HepG2 (cell line): Measurements from ENCODE around the gene R3HDM4. TPM values are rescaled to one million over a fixed set of nuclear protein-coding genes. Genes with fewer than 3 reads are reported as not detected.
A peak's percentile ranks its signal among the peaks of the same experiment; 100 is the strongest.

ENCODE experiments used
- ATF7-NPFF ChIP-seq: sonication (generic); formaldehyde crosslinking; IDR thresholded peaks from 2 replicates; pipeline ENCODE4 v1.8.1; 2023; ENCODE audit warnings: mild to moderate bottlenecking, low read depth, missing genetic modification reagents, moderate library complexity
- CHCHD3 ChIP-seq: sonication (generic); formaldehyde crosslinking; IDR thresholded peaks from 2 replicates; pipeline ENCODE4 v1.8.0; 2022; ENCODE audit warnings: mild to moderate bottlenecking, missing genetic modification reagents, moderate library complexity
- CREB1 ChIP-seq, 2 experiments: fragments of 450-650 bp in 1 of 2; IDR thresholded peaks; 2 replicates each; pipeline ENCODE4 v1.6.1; 2016 to 2017; ENCODE audit warnings: control low read depth in 1 of 2, mild to moderate bottlenecking in 1 of 2, missing compliant biosample characterization in 1 of 2, missing genetic modification characterization in 1 of 2
- DMAP1 ChIP-seq: IDR thresholded peaks from 2 replicates; pipeline ENCODE4 v1.6.1; 2016
- DPF2 ChIP-seq: sonication (generic); formaldehyde crosslinking; IDR thresholded peaks from 2 replicates; pipeline ENCODE4 v1.4.0; 2020; ENCODE audit warnings: mild to moderate bottlenecking, low read depth, missing genetic modification reagents, borderline replicate concordance
- NCOA2 ChIP-seq: sonication (generic); formaldehyde crosslinking; IDR thresholded peaks from 2 replicates; pipeline ENCODE4 v1.8.0; 2022; ENCODE audit warnings: inconsistent platforms
- NFE2L1 ChIP-seq: sonication (generic); formaldehyde crosslinking; IDR thresholded peaks from 2 replicates; pipeline ENCODE4 v1.4.0; 2020; ENCODE audit warnings: missing genetic modification reagents, mild to moderate bottlenecking, borderline replicate concordance
- SKI ChIP-seq: fragments of 450-650 bp; IDR thresholded peaks from one replicate; pipeline ENCODE4 v1.6.1; 2018; ENCODE audit warnings: mild to moderate bottlenecking; ENCODE audit not compliant: partially characterized antibody
- SOX5 ChIP-seq: IDR thresholded peaks from 2 replicates; pipeline ENCODE4 v1.6.1; 2016; ENCODE audit warnings: borderline replicate concordance
- SOX6 ChIP-seq, 2 experiments: fragments of 450-650 bp in 1 of 2; sonication (generic) in 1 of 2; formaldehyde crosslinking in 1 of 2; IDR thresholded peaks; 2 replicates each; pipeline versions ENCODE4 v1.4.0 to v1.6.1; 2017 to 2020; ENCODE audit warnings: antibody characterized with exemption in 1 of 2, mild to moderate bottlenecking in 1 of 2, missing genetic modification reagents in 1 of 2
- SYNCRIP ChIP-seq: fragments of 200-400 bp; formaldehyde crosslinking; IDR thresholded peaks from 2 replicates; pipeline ENCODE4 v1.6.1; 2018; ENCODE audit warnings: mild to moderate bottlenecking, low read depth, low read length; ENCODE audit not compliant: insufficient read depth
- TOE1 ChIP-seq: sonication (generic); formaldehyde crosslinking; IDR thresholded peaks from 2 replicates; pipeline ENCODE4 v1.4.0; 2020; ENCODE audit warnings: mild to moderate bottlenecking, missing genetic modification reagents
- ZFP36L2 ChIP-seq: sonication (generic); formaldehyde crosslinking; IDR thresholded peaks from 2 replicates; pipeline ENCODE4 v1.4.0; 2020; ENCODE audit warnings: missing genetic modification reagents
- ZKSCAN1 ChIP-seq: fragments of 150-350 bp; IDR thresholded peaks from 2 replicates; pipeline ENCODE4 v1.6.1; 2014; ENCODE audit warnings: low read length
- ZNF235 ChIP-seq: sonication (generic); formaldehyde crosslinking; IDR thresholded peaks from 2 replicates; pipeline ENCODE4 v1.8.1; 2023; ENCODE audit warnings: mild to moderate bottlenecking, missing genetic modification reagents, borderline replicate concordance
- ZNF350 ChIP-seq: sonication (generic); formaldehyde crosslinking; IDR thresholded peaks from 2 replicates; pipeline ENCODE4 v1.4.0; 2020; ENCODE audit warnings: mild to moderate bottlenecking, low read depth, missing genetic modification reagents, borderline replicate concordance
- ZNF724P ChIP-seq: sonication (generic); formaldehyde crosslinking; IDR thresholded peaks from 2 replicates; pipeline ENCODE4 v1.8.0; 2022; ENCODE audit warnings: missing genetic modification reagents, borderline replicate concordance
- ZNF768 ChIP-seq: sonication (generic); formaldehyde crosslinking; IDR thresholded peaks from 2 replicates; pipeline ENCODE4 v1.4.0; 2020; ENCODE audit warnings: missing genetic modification reagents
- ZNF879 ChIP-seq: sonication (generic); formaldehyde crosslinking; IDR thresholded peaks from 2 replicates; pipeline ENCODE4 v1.8.1; 2023; ENCODE audit warnings: missing genetic modification reagents
- ZSCAN29 ChIP-seq: sonication (generic); formaldehyde crosslinking; conservative IDR thresholded peaks from 2 replicates; pipeline ENCODE4 v1.4.0; 2020; ENCODE audit warnings: mild to moderate bottlenecking, missing genetic modification reagents
- polyA plus RNA-seq, 8 experiments: library from polyadenylated mRNA; depleted of rRNA in 3 of 8; stranded (reverse) in 7 of 8; unstranded in 1 of 8; fragments of >200 nt; fragmentation: Illumina TruSeq in 4 of 8; extraction: Trizol in 4 of 8; gene quantifications; 2 replicates each; pipeline versions ENCODE4 v1.2.1 to v1.2.3, GENCODE V29; 2011 to 2016; ENCODE audit warnings: low read depth in 4 of 8, missing spikeins in 1 of 8, mixed read lengths in 1 of 8; ENCODE audit not compliant: insufficient read depth in 1 of 8
- total RNA-seq, 5 experiments: library from RNA; depleted of rRNA; stranded (reverse); fragments of >200 nt; fragmentation: Illumina TruSeq; extraction: Trizol; gene quantifications; 2 replicates each; pipeline ENCODE4 v1.2.3, GENCODE V29; 2016; ENCODE audit warnings: low read depth in 1 of 5
- TF ChIP-seq, protein P1 (sequence below): sonication (generic); formaldehyde crosslinking; IDR thresholded peaks from 2 replicates; pipeline ENCODE4 v1.4.0; 2020; ENCODE audit warnings: mild to moderate bottlenecking, missing genetic modification reagents, borderline replicate concordance
- TF ChIP-seq, protein P2 (sequence below): sonication (generic); formaldehyde crosslinking; IDR thresholded peaks from 2 replicates; pipeline ENCODE4 v1.4.0; 2020; ENCODE audit warnings: missing genetic modification reagents

R3HDM4 gene
- total and polyA plus RNA-seq, 2 of the 13 experiments (the other 11 are each of a cell fraction or from before 2014, with no cell fraction given) = 26.2 to 26.9 TPM

DNA sequence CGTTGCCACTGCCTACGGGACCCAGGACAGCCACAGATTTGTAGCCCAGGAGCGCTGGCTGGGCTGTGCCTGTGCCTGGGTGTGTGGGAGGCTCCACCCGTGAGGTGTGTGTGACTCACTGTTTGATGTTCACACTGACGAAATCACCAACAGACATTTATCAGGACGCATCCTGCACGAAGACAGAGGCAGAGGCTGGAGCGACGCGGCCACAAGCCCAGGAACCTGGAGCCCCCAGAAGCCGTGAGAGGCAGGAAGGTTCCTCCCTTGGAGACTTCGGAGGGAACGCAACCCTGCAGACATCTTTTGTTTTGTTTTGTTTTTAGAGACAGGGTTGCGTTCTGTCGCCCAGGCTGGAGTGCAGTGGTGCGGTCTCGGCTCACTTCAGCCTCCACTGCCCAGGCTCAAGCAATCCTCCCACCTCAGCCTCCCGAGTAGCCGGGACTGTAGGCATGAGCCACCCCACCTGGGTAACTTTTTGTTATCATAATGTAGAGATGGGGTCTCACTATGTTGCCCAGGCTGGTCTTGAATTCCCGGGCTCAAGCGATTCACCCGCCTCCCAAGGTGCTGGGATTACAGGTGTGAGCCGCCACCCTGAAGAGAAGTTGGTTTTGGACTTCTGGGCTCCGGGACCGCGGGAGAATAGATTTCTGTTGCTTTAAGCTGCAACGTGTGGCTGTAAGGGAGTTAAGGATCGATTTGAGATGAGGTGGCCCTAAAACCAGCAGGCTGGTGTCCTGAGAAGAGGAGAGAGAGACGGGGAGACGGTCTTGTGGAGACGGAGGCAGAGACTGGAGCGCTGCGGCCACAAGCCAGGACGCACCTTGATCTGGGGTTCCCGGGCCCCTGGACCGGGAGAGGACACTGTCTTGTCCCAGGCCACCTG lies 46.2 kb upstream of the R3HDM4 start (continued):
- no peak for TF ChIP-seq ZSCAN29 (CRISPR knock-in tag)
- no peak for TF ChIP-seq NFE2L1
- TF ChIP-seq ZKSCAN1 = no peak
- TF ChIP-seq SYNCRIP = no peak
- TF ChIP-seq SOX6 (IDR thresholded peaks at IDR 0.05) = no peak
- TF ChIP-seq SOX6 (CRISPR knock-in tag; IDR thresholded peaks at IDR 0.05) = 0 out of 2 replicates have a peak, but pooled peaks have one; percentile 9
- no peak for TF ChIP-seq SOX5 (CRISPR knock-in tag)
- TF ChIP-seq SKI = no peak
- TF ChIP-seq, protein P1, sequence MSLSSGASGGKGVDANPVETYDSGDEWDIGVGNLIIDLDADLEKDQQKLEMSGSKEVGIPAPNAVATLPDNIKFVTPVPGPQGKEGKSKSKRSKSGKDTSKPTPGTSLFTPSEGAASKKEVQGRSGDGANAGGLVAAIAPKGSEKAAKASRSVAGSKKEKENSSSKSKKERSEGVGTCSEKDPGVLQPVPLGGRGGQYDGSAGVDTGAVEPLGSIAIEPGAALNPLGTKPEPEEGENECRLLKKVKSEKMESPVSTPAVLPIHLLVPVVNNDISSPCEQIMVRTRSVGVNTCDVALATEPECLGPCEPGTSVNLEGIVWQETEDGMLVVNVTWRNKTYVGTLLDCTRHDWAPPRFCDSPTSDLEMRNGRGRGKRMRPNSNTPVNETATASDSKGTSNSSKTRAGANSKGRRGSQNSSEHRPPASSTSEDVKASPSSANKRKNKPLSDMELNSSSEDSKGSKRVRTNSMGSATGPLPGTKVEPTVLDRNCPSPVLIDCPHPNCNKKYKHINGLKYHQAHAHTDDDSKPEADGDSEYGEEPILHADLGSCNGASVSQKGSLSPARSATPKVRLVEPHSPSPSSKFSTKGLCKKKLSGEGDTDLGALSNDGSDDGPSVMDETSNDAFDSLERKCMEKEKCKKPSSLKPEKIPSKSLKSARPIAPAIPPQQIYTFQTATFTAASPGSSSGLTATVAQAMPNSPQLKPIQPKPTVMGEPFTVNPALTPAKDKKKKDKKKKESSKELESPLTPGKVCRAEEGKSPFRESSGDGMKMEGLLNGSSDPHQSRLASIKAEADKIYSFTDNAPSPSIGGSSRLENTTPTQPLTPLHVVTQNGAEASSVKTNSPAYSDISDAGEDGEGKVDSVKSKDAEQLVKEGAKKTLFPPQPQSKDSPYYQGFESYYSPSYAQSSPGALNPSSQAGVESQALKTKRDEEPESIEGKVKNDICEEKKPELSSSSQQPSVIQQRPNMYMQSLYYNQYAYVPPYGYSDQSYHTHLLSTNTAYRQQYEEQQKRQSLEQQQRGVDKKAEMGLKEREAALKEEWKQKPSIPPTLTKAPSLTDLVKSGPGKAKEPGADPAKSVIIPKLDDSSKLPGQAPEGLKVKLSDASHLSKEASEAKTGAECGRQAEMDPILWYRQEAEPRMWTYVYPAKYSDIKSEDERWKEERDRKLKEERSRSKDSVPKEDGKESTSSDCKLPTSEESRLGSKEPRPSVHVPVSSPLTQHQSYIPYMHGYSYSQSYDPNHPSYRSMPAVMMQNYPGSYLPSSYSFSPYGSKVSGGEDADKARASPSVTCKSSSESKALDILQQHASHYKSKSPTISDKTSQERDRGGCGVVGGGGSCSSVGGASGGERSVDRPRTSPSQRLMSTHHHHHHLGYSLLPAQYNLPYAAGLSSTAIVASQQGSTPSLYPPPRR = no peak
- TF ChIP-seq, protein P2, sequence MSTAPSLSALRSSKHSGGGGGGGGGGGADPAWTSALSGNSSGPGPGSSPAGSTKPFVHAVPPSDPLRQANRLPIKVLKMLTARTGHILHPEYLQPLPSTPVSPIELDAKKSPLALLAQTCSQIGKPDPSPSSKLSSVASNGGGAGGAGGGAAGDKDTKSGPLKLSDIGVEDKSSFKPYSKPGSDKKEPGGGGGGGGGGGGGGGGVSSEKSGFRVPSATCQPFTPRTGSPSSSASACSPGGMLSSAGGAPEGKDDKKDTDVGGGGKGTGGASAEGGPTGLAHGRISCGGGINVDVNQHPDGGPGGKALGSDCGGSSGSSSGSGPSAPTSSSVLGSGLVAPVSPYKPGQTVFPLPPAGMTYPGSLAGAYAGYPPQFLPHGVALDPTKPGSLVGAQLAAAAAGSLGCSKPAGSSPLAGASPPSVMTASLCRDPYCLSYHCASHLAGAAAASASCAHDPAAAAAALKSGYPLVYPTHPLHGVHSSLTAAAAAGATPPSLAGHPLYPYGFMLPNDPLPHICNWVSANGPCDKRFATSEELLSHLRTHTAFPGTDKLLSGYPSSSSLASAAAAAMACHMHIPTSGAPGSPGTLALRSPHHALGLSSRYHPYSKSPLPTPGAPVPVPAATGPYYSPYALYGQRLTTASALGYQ (CRISPR knock-in tag) = no peak
- TF ChIP-seq TOE1 (CRISPR knock-in tag) = no peak
- TF ChIP-seq ATF7-NPFF = 0 out of 2 replicates have a peak, but pooled peaks have one; percentile 26
- TF ChIP-seq CREB1 (IDR thresholded peaks at IDR 0.05) = no peak
- TF ChIP-seq CREB1 (CRISPR knock-in tag; IDR thresholded peaks at IDR 0.05) = peak; percentile 41; the same call in 1 of the 2 replicates
- TF ChIP-seq ZNF350 = peak; percentile 18; the same call in 1 of the 2 replicates
- no peak for TF ChIP-seq ZNF235 (CRISPR knock-in tag)
- no peak for TF ChIP-seq CHCHD3
- TF ChIP-seq ZNF879 = no peak
- TF ChIP-seq DPF2 (CRISPR knock-in tag) = no peak
- TF ChIP-seq ZFP36L2 = no peak
- TF ChIP-seq ZNF768 (CRISPR knock-in tag) = 0 out of 2 replicates have a peak, but pooled peaks have one; percentile 24
- TF ChIP-seq NCOA2 (CRISPR knock-in tag) = 0 out of 2 replicates have a peak, but pooled peaks have one; percentile 23
- TF ChIP-seq ZNF724P (CRISPR knock-in tag) = no peak
- no peak for TF ChIP-seq DMAP1 (CRISPR knock-in tag)
